CD4-positive, CD25-positive, alpha-beta regulatory T cell (primary cell): ENCODE data around the gene USP50. TPM values are rescaled to one million over a fixed set of nuclear protein-coding genes. Genes with fewer than 3 reads are reported as not detected.
"Not testable (repeated sequence)": the region's sequence is repeated elsewhere in the genome, so short reads cannot be mapped to it uniquely, and the experiment has no call there.

Experiments used
- ATAC-seq, 2 donors: fragments of 150-1000 bp; cut with Tn5 transposase; one replicate each; pipeline ENCODE4 v1.10.0; 2021; ENCODE audit warnings: low read depth in 2 of 2, moderate number of reproducible peaks in 2 of 2, moderate library complexity in 1 of 2
- DNase-seq, 3 donors: peaks; one replicate each; pipeline versions ENCODE4 v3.0.0 to v3.0.0-alpha.2; 2012 to 2022; ENCODE audit warnings: mixed read lengths in 1 of 3
- H3K27ac ChIP-seq: one replicate; pipeline ENCODE4 v1.7.0; 2013; ENCODE audit warnings: mild to moderate bottlenecking, low read length; ENCODE audit not compliant: insufficient read depth, poor library complexity, severe bottlenecking
- H3K27me3 ChIP-seq: one replicate; pipeline ENCODE4 v1.7.0; 2013; ENCODE audit warnings: low read length; ENCODE audit not compliant: control insufficient read depth, insufficient read depth
- H3K36me3 ChIP-seq: one replicate; pipeline ENCODE4 v1.7.0; 2013; ENCODE audit warnings: mild to moderate bottlenecking, low read length, moderate library complexity; ENCODE audit not compliant: control insufficient read depth, insufficient read depth
- H3K4me1 ChIP-seq: 2 replicates; pipeline ENCODE4 v1.7.0; 2013; ENCODE audit warnings: mild to moderate bottlenecking, low read length; ENCODE audit not compliant: insufficient read depth, control insufficient read depth, poor library complexity, severe bottlenecking
- H3K4me3 ChIP-seq: one replicate; pipeline ENCODE4 v1.7.0; 2013; ENCODE audit warnings: low read depth, mild to moderate bottlenecking, low read length, moderate library complexity
- H3K9me3 ChIP-seq, 2 experiments: 1 replicate in 1 of 2; 2 replicates in 1 of 2; pipeline ENCODE4 v1.7.0; 2013; ENCODE audit warnings: low read length in 2 of 2, mild to moderate bottlenecking in 1 of 2, moderate library complexity in 1 of 2; ENCODE audit not compliant: control insufficient read depth in 2 of 2
- H3K27ac Mint-ChIP-seq, 3 donors: one replicate each; pipeline ENCODE4 v1.8.0; 2020 to 2022; ENCODE audit warnings: mild to moderate bottlenecking in 3 of 3, mixed read lengths in 3 of 3, moderate library complexity in 2 of 3
- H3K27me3 Mint-ChIP-seq: one replicate; pipeline ENCODE4 v1.8.0; 2022; ENCODE audit warnings: mild to moderate bottlenecking, mixed read lengths
- H3K36me3 Mint-ChIP-seq: one replicate; pipeline ENCODE4 v1.8.0; 2020; ENCODE audit warnings: mixed read lengths
- H3K4me1 Mint-ChIP-seq, 4 donors: one replicate each; pipeline ENCODE4 v1.8.0; 2020 to 2022; ENCODE audit warnings: mixed read lengths in 4 of 4, mild to moderate bottlenecking in 1 of 4
- H3K4me3 Mint-ChIP-seq, 4 donors: one replicate each; pipeline ENCODE4 v1.8.0; 2020 to 2022; ENCODE audit warnings: mild to moderate bottlenecking in 4 of 4, mixed read lengths in 4 of 4, moderate library complexity in 3 of 4
- H3K9me3 Mint-ChIP-seq, 7 donors: one replicate each; pipeline ENCODE4 v1.8.0; 2020 to 2022; ENCODE audit warnings: mixed read lengths in 7 of 7, mild to moderate bottlenecking in 3 of 7, moderate library complexity in 2 of 7
- polyA plus RNA-seq, 4 donors: library from polyadenylated mRNA; unstranded; fragments of 300-500 nt; fragmentation: Illumina TruSeq; gene quantifications; one replicate each; pipeline ENCODE4 v1.2.3, GENCODE V29; 2021
- total RNA-seq: library from RNA; stranded (reverse); gene quantifications from one replicate; pipeline ENCODE4 v1.2.3, GENCODE V29; 2022

Gene USP50
- total and polyA plus RNA-seq, 5 donors from 2014 or later = not detected

DNA sequence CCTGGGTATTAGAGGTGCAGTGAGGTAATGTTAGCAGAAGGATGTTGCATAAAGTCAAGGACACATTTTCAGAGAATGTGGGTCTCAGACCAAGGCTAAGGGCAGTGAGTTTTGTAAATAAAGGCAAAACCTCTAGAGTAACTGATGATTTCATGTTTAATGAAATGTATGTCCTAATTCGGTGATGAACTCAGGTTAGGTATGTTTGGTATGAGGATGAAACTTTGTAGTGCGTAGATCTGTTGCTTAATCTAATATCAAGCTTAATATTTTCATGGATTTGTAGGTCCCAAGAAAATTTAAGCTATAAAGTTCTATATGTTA lies 3.6 kb downstream of the USP50 start:
- H3K4me3 ChIP-seq = no peak overlapping the region
- H3K4me1 Mint-ChIP-seq = no peaks in the 10 kb centered on the region
- DNase-seq (no peak), ATAC-seq (no peak)
- H3K27ac ChIP-seq = no peak overlapping the region
- no peaks in the 10 kb centered on the region for H3K9me3 ChIP-seq
- H3K4me3 Mint-ChIP-seq = no peak overlapping the region
- H3K27me3 Mint-ChIP-seq = peaks cover 4% of the 10 kb centered on the region
- no peaks in the 10 kb centered on the region for H3K36me3 Mint-ChIP-seq
- H3K27me3 ChIP-seq = peaks cover 6% of the 10 kb centered on the region
- no peaks in the 10 kb centered on the region for H3K4me1 ChIP-seq
- no peaks in the 10 kb centered on the region for H3K36me3 ChIP-seq
- no peaks in the 10 kb centered on the region for H3K9me3 Mint-ChIP-seq
- H3K27ac Mint-ChIP-seq = no peak overlapping the region

DNA sequence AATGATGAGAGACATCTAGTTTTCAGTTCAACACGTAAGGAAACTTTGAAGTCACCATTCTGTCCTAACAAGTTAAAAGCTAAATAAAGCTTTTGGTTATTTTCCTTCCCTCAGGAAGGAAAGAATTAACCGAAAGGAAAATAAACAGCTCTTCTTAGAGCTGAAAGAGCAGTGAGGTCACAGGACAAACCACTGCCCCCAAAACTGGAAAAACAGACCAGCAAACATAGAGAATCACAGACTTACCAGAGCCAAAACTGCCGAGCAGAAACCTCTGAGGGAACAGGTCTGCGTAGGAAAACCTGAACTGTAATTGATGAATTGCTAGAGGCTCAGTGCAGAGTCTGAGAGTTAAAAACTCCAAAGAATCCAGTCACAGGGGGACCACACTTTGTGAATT lies 14.7 kb downstream of the USP50 start:
- no peak for ATAC-seq

DNA sequence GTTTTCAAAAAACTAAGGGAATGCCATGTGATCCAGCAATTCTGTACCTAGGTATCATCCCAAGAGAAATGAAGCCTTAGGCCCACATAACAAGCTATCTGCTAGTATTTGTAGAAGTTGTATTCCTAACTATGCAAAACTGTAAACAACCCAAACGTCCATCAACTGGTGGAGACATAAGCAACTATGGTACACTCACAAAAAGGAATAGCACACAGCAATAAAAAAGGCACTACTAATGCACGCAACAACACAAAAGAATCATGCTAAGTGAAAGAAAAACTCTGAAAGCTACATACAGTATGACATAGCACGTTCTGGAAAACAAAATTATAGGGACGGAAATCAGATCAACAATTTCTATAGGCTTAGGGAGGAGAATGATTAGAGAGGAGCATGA lies 15.3 kb downstream of the USP50 start:
- H3K9me3 ChIP-seq = no peaks in the 10 kb centered on the region
- no peak overlapping the region for H3K4me3 Mint-ChIP-seq
- ATAC-seq (no peak), DNase-seq (no peak)
- no peak overlapping the region for H3K4me3 ChIP-seq
- peaks cover 9% of the 10 kb centered on the region for H3K27me3 Mint-ChIP-seq
- H3K36me3 ChIP-seq = no peaks in the 10 kb centered on the region
- H3K27ac ChIP-seq = no peak overlapping the region
- peaks cover 0 to 5% (median 0%) of the 10 kb centered on the region in 4 donors for H3K4me1 Mint-ChIP-seq
- peaks cover 0 to 5% (median 0%) of the 10 kb centered on the region in 7 donors for H3K9me3 Mint-ChIP-seq
- H3K4me1 ChIP-seq = no peaks in the 10 kb centered on the region
- H3K36me3 Mint-ChIP-seq = peaks cover 3% of the 10 kb centered on the region
- no peaks in the 10 kb centered on the region for H3K27me3 ChIP-seq
- no peak overlapping the region for H3K27ac Mint-ChIP-seq

More for the DNA sequence above, 14.7 kb downstream of the USP50 start:
- H3K27me3 ChIP-seq = no peaks in the 10 kb centered on the region
- no peak for DNase-seq
- H3K4me1 ChIP-seq = no peaks in the 10 kb centered on the region
- H3K36me3 Mint-ChIP-seq = peaks cover 3% of the 10 kb centered on the region
- no peak overlapping the region for H3K27ac ChIP-seq
- H3K4me3 Mint-ChIP-seq = no peak overlapping the region
- peaks cover 0 to 5% (median 0%) of the 10 kb centered on the region in 4 donors for H3K4me1 Mint-ChIP-seq
- H3K27ac Mint-ChIP-seq = no peak overlapping the region
- H3K9me3 ChIP-seq = no peaks in the 10 kb centered on the region
- peaks cover 9% of the 10 kb centered on the region for H3K27me3 Mint-ChIP-seq
- no peaks in the 10 kb centered on the region for H3K36me3 ChIP-seq
- H3K4me3 ChIP-seq = no peak overlapping the region
- peaks cover 0 to 2% (median 0%) of the 10 kb centered on the region in 7 donors for H3K9me3 Mint-ChIP-seq

DNA sequence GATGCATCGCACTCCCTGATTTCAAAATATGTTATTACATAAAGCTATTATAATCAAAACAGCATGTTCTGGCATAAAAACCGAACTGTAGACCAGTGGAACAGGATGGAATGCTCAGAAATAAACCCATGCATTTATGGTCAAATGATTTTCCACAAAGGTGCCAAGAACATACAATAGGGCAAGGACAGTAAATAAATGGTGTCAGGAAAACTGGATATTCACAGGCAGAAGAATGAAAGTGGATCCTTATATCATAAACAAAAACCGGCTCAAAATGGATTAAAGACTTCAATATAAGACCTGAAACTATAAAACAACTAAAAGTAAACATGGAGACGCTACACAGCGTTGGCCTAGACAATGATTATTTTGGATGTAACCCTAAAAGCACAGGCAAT lies 22.6 kb downstream of the USP50 start:
- H3K9me3 ChIP-seq = no peaks in the 10 kb centered on the region
- H3K27me3 Mint-ChIP-seq = no peaks in the 10 kb centered on the region
- H3K36me3 ChIP-seq = no peaks in the 10 kb centered on the region
- H3K4me1 ChIP-seq = no peaks in the 10 kb centered on the region
- H3K27me3 ChIP-seq = no peaks in the 10 kb centered on the region
- DNase-seq = no peak
- H3K36me3 Mint-ChIP-seq = peaks cover 5% of the 10 kb centered on the region
- H3K27ac Mint-ChIP-seq = no peak overlapping the region
- no peak overlapping the region for H3K4me3 Mint-ChIP-seq
- no peak overlapping the region for H3K4me3 ChIP-seq
- H3K27ac ChIP-seq = no peak overlapping the region
- no peak for ATAC-seq
- H3K9me3 Mint-ChIP-seq = peaks cover 0 to 4% (median 0%) of the 10 kb centered on the region in 7 donors
- no peaks in the 10 kb centered on the region for H3K4me1 Mint-ChIP-seq

DNA sequence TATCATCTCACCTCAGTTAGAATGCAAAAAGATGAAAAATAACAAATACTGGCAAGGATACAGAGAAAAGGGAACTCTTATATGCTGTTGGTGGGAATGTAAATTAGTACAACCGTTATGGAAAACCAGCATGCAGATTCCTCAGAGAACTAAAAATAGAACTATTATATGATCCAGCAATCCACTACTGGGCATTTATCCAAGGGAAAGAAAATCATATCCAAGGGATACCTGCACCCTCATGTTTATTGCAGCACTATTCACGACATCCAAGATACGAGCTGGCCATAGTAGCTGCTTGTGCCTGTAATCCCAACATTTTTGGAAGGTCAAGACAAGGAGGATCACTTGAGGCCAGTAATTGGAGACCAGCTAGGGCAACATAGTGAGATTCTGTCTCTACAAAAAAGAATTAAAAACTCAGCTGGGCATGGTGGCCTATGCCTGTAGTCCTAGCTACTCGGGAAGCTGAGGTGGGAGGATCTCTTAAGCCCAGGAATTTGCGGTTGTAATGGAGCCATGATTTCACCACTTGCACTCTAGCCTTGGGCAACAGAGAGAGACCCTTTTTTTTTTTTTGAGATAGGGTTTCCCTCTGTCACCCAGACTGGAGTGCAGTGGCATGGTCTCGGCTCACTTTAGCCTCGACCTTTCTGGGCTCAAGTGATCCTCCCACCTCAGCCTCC lies 26.6 kb downstream of the USP50 start:
- ATAC-seq (no peak), DNase-seq (no peak)
- Mint-ChIP-seq H3K4me1 (no peaks in the 10 kb centered on the region), H3K4me3 (no peak overlapping the region), H3K27ac (no peak overlapping the region), H3K27me3 (no peaks in the 10 kb centered on the region), H3K36me3 (peaks cover 2% of the 10 kb centered on the region), H3K9me3 (peaks cover 0 to 5% (median 0%) of the 10 kb centered on the region in 7 donors)
- no peaks in the 10 kb centered on the region for H3K9me3 ChIP-seq
- no peaks in the 10 kb centered on the region for H3K4me1 ChIP-seq
- no peaks in the 10 kb centered on the region for H3K27me3 ChIP-seq
- no peak overlapping the region for H3K27ac ChIP-seq
- H3K36me3 ChIP-seq = no peaks in the 10 kb centered on the region
- H3K4me3 ChIP-seq = no peak overlapping the region

DNA sequence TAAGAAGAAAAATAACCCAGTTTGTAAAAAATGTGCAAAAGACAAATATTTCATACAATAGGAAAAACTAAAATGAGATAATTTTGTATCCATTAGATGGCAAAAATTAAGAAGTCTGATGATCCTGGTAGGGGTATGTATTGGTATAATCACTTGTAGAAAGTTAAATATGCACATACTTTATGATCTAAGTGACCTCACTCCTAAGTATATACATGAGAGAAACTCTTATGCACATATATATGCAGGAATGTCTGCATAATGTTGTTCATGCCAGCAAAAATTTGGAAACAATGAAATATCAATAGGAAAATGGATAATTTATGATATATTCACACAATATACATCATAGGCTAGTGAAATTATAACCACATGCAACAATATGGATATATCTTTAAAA lies 33.5 kb downstream of the USP50 start:
- no peaks in the 10 kb centered on the region for H3K27me3 ChIP-seq
- no peak overlapping the region for H3K4me3 ChIP-seq
- ATAC-seq (no peak), DNase-seq (no peak)
- Mint-ChIP-seq H3K27me3 (no peaks in the 10 kb centered on the region), H3K4me1 (no peaks in the 10 kb centered on the region), H3K9me3 (peaks cover 0 to 1% (median 0%) of the 10 kb centered on the region in 7 donors), H3K36me3 (peaks cover 15% of the 10 kb centered on the region), H3K27ac (no peak overlapping the region), H3K4me3 (no peak overlapping the region)
- H3K9me3 ChIP-seq = no peaks in the 10 kb centered on the region
- H3K4me1 ChIP-seq = no peaks in the 10 kb centered on the region
- no peak overlapping the region for H3K27ac ChIP-seq
- no peaks in the 10 kb centered on the region for H3K36me3 ChIP-seq

DNA sequence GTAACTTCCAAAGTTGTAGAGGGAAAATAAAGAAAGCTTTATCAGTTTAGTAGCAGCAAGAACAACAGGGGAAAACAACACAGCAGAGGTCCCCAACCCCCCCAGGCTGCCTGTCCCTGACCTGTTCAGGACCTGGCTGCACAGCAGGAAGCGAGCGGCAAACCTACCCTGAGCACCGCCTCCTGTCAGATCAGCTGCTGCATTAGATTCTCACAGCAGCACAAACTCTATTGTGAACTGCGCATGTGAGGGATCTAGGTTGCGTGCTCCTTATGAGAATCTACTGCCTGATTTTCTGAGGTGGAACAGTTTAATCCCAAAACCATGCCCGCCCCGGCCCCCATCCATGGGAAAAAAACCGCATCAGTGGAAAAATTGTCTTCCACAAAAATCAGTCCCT lies 40.3 kb downstream of the USP50 start:
- H3K27ac ChIP-seq = no peak overlapping the region
- no peaks in the 10 kb centered on the region for H3K4me1 ChIP-seq
- ATAC-seq (no peak), DNase-seq (no peak)
- H3K36me3 ChIP-seq = peaks cover 13% of the 10 kb centered on the region
- H3K9me3 ChIP-seq = no peaks in the 10 kb centered on the region
- Mint-ChIP-seq H3K9me3 (peaks cover 0 to 1% (median 0%) of the 10 kb centered on the region in 7 donors), H3K4me3 (no peak overlapping the region), H3K36me3 (peaks cover 16% of the 10 kb centered on the region), H3K4me1 (no peaks in the 10 kb centered on the region), H3K27ac (no peak overlapping the region), H3K27me3 (no peaks in the 10 kb centered on the region)
- H3K27me3 ChIP-seq = no peaks in the 10 kb centered on the region
- H3K4me3 ChIP-seq = no peak overlapping the region

DNA sequence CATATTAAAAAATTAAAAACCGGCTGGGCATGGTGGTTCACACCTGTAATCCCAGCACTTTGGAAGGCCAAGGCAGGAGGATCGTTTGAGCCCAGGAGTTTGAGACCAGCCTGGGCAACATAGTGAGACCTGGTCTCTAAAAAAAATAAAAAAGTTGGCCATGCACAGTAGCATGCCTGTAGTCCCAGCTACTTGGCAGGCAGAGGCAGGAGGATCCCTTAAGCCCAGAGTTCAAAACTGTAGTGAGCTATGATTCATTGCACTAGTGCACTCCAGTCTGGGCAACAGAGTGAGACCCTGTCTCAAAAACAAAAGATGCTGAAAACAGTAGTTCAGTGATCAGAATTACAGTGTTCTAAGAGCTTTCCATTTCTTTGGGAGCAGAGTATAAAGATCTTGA lies 40.8 kb downstream of the USP50 start:
- not testable (repeated sequence) for H3K4me3 Mint-ChIP-seq, H3K27me3 Mint-ChIP-seq, H3K27ac ChIP-seq, H3K27ac Mint-ChIP-seq, H3K4me1 Mint-ChIP-seq, H3K27me3 ChIP-seq, H3K9me3 Mint-ChIP-seq, H3K4me1 ChIP-seq, DNase-seq, ATAC-seq, H3K4me3 ChIP-seq, H3K9me3 ChIP-seq
- H3K36me3 Mint-ChIP-seq = peaks cover 17% of the 10 kb centered on the region
- peaks cover 16% of the 10 kb centered on the region for H3K36me3 ChIP-seq
